Upper lobe of left lung (tissue), 4 donors: Measurements from ENCODE around the gene KCNMA1.

Source experiments
- CTCF ChIP-seq, 6 experiments: fragments of 450-650 bp in 4 of 6; fragments of 200-600 bp in 2 of 6; sonication (generic) in 2 of 6; IDR thresholded peaks; one replicate each; pipeline ENCODE4 v1.5.1; 2016 to 2019; ENCODE audit warnings: antibody characterized with exemption in 6 of 6
- EP300 ChIP-seq, 4 donors: sonication (generic); formaldehyde crosslinking; IDR thresholded peaks; one replicate each; pipeline ENCODE4 v1.5.1; 2017; ENCODE audit warnings: antibody characterized with exemption in 4 of 4, control low read depth in 2 of 4
- POLR2A ChIP-seq, 4 donors: fragments of 450-650 bp; IDR thresholded peaks; one replicate each; pipeline ENCODE4 v1.5.1; 2016 to 2017; ENCODE audit warnings: antibody characterized with exemption in 4 of 4, mild to moderate bottlenecking in 2 of 4
- POLR2AphosphoS5 ChIP-seq, 2 donors: sonication (generic); formaldehyde crosslinking; IDR thresholded peaks; one replicate each; pipeline ENCODE4 v1.5.1; 2017; ENCODE audit warnings: antibody characterized with exemption in 2 of 2

GRCh38 chr10:76866841-76867586, 770.6 kb downstream of the KCNMA1 start:
- TF ChIP-seq CTCF (IDR thresholded peaks at IDR 0.05), result no peak
- no peak for TF ChIP-seq EP300 (IDR thresholded peaks at IDR 0.05)
- TF ChIP-seq POLR2A (IDR thresholded peaks at IDR 0.05), result no peak
- no peak for TF ChIP-seq POLR2AphosphoS5 (IDR thresholded peaks at IDR 0.05)
